ENCODE results near the gene TCF23.

Gene TCF23

DNA sequence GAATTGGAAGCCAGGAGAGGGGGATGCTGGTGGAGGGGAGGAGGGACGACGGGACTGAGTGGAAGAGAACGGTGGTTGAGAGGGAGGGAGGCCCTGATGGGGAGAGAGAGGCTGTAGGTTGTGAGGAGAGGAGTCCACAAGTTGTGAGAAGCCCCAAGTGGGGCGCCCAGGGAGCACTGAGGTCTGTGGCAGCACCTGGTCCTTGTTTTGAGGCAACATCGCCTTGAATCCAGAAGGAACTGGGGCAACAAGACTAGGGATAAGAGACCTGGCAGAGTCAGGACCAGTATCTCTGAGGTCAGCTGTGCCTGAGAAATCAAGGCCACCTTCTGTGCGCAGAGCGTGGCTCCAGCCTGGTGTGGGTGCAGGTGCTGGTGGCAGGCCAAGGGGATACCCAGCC, 10.7 kb upstream of the TCF23 start:
- no peaks in the 10 kb centered on the region for H3K36me3 ChIP-seq (ENCODE audit: control insufficient read depth in 1 of 2, insufficient read depth in 2 of 2, low read length in 2 of 2)
- H3K9me3 ChIP-seq (ENCODE audit: control insufficient read depth in 1 of 2, low read length in 2 of 2) = no peaks in the 10 kb centered on the region
- H3K27me3 ChIP-seq (ENCODE audit: control insufficient read depth in 1 of 2, insufficient read depth in 2 of 2, low read length in 2 of 2) = no peaks in the 10 kb centered on the region
- H3K4me1 ChIP-seq (ENCODE audit: control insufficient read depth in 1 of 2, insufficient read depth in 2 of 2, low read length in 2 of 2) = peaks cover 7% of the 10 kb centered on the region in 2 donors
- H3K9ac ChIP-seq (ENCODE audit: low read depth in 1 of 2, low read length in 2 of 2) = no peak overlapping the region
- H3K4me3 ChIP-seq (ENCODE audit: low read depth in 1 of 2, low read length in 2 of 2) = no peak overlapping the region
- H3K27ac ChIP-seq (ENCODE audit: low read depth, low read length) = no peak overlapping the region

DNA sequence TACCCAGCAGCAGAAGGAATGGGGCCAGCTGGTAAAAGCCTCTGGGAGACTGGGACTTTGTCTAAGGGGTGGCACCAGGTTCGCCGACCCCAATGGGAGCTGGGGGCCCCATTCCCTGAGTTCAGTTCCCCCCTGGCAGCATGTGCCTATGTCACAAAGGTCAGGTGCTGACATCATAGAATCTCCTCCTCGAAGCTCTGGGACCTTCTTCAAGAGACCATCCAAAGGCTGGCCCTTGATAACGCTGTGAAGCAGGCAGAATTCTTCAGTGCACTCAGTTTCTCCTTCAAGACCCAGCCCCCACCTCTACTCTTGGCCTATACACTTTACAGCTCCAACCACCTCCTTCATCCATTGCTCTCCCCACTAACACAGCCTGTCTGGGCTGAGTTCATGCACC, 9.5 kb upstream of the TCF23 start, which contains the start of gene PRR30:
TSS of gene PRR30 (minus strand) at position 101 of the 400 bp plus-strand sequence. CDS start 1,081 bp downstream, outside the sequence.
- Histone ChIP-seq H3K4me3 (ENCODE audit: low read depth in 1 of 2, low read length in 2 of 2) (no peak within 1 kb of the TSS), H3K36me3 (ENCODE audit: control insufficient read depth in 1 of 2, insufficient read depth in 2 of 2, low read length in 2 of 2) (no peaks in the 10 kb centered on the region), H3K9ac (ENCODE audit: low read depth in 1 of 2, low read length in 2 of 2) (no peak within 1 kb of the TSS), H3K9me3 (ENCODE audit: control insufficient read depth in 1 of 2, low read length in 2 of 2) (no peaks in the 10 kb centered on the region), H3K4me1 (ENCODE audit: control insufficient read depth in 1 of 2, insufficient read depth in 2 of 2, low read length in 2 of 2) (no peaks in the 10 kb centered on the region), H3K27ac (ENCODE audit: low read depth, low read length) (no peak within 1 kb of the TSS), H3K27me3 (ENCODE audit: control insufficient read depth in 1 of 2, insufficient read depth in 2 of 2, low read length in 2 of 2) (no peaks in the 10 kb centered on the region)

DNA sequence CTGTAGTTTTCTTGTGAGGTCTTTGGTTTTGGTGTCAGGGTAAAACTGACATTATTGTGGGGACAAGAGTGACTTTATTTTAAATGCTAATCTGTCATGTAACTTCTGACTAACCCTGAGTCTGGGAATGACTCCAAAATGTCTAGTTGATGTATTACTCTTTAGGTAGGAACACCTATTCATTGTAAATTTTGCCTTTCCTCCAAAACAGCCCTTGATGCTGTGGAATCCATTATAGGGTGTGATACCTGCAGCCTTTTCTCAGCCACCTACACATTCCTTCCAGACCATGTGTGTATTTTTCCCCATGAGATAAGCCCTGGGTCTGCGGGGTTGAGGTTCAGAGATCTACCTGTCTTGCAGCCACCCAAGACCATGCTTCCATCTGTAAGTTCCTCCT, 5.5 kb upstream of the TCF23 start:
- Histone ChIP-seq H3K4me1 (ENCODE audit: control insufficient read depth in 1 of 2, insufficient read depth in 2 of 2, low read length in 2 of 2) (no peaks in the 10 kb centered on the region), H3K4me3 (ENCODE audit: low read depth in 1 of 2, low read length in 2 of 2) (no peak overlapping the region), H3K27me3 (ENCODE audit: control insufficient read depth in 1 of 2, insufficient read depth in 2 of 2, low read length in 2 of 2) (no peaks in the 10 kb centered on the region), H3K36me3 (ENCODE audit: control insufficient read depth in 1 of 2, insufficient read depth in 2 of 2, low read length in 2 of 2) (no peaks in the 10 kb centered on the region), H3K9me3 (ENCODE audit: control insufficient read depth in 1 of 2, low read length in 2 of 2) (no peaks in the 10 kb centered on the region), H3K9ac (ENCODE audit: low read depth in 1 of 2, low read length in 2 of 2) (no peak overlapping the region), H3K27ac (ENCODE audit: low read depth, low read length) (no peak overlapping the region)

DNA sequence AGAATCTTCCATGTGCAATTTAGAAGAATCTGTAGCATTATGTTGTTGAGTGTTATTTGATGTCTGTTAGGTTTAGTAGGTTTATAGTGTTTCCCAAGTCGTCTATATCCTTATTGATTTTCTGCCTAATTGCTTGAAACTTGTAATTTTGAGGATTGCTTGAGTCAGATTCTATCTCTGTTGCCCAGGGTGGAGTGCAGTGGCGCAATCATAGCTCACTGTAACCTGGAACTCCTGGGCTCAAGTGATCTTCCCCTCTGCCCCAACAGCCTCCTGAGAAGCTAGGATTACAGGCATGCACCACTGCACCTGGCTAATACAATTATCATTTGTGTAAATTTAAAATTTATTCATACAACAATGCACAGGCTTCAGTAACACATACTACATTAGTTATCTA, 3.1 kb upstream of the TCF23 start:
- no peaks in the 10 kb centered on the region for H3K9me3 ChIP-seq (ENCODE audit: control insufficient read depth in 1 of 2, low read length in 2 of 2)
- H3K27me3 ChIP-seq (ENCODE audit: control insufficient read depth in 1 of 2, insufficient read depth in 2 of 2, low read length in 2 of 2) = no peaks in the 10 kb centered on the region
- peaks cover 0 to 6% of the 10 kb centered on the region in 2 donors for H3K4me1 ChIP-seq (ENCODE audit: control insufficient read depth in 1 of 2, insufficient read depth in 2 of 2, low read length in 2 of 2)
- H3K9ac ChIP-seq (ENCODE audit: low read depth in 1 of 2, low read length in 2 of 2) = no peak overlapping the region
- no peaks in the 10 kb centered on the region for H3K36me3 ChIP-seq (ENCODE audit: control insufficient read depth in 1 of 2, insufficient read depth in 2 of 2, low read length in 2 of 2)
- no peak overlapping the region for H3K27ac ChIP-seq (ENCODE audit: low read depth, low read length)
- no peak overlapping the region for H3K4me3 ChIP-seq (ENCODE audit: low read depth in 1 of 2, low read length in 2 of 2)

DNA sequence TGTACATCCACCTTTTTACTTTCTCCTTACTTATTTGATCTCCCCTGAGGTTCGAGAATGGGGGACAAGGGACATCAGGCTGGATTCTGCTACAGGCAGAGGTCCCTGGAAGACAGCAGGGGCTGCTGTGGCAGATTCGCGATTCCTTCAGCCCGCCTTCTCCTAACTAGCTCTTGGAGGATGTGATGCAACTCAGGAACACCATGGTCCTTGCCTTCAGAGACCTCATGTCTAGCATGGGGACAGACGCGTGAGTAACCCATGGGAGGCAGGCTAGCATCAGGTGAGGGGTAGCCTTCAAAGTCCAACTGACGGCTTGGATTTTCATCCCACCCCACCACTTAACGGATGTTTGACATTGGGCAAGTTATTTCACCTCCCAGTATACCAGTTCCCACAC, 869 bp upstream of the TCF23 start:
- no peaks in the 10 kb centered on the region for H3K9me3 ChIP-seq (ENCODE audit: control insufficient read depth in 1 of 2, low read length in 2 of 2)
- H3K4me3 ChIP-seq (ENCODE audit: low read depth in 1 of 2, low read length in 2 of 2) = no peak overlapping the region
- peaks cover 2 to 6% of the 10 kb centered on the region in 2 donors for H3K4me1 ChIP-seq (ENCODE audit: control insufficient read depth in 1 of 2, insufficient read depth in 2 of 2, low read length in 2 of 2)
- no peaks in the 10 kb centered on the region for H3K27me3 ChIP-seq (ENCODE audit: control insufficient read depth in 1 of 2, insufficient read depth in 2 of 2, low read length in 2 of 2)
- no peaks in the 10 kb centered on the region for H3K36me3 ChIP-seq (ENCODE audit: control insufficient read depth in 1 of 2, insufficient read depth in 2 of 2, low read length in 2 of 2)
- no peak overlapping the region for H3K27ac ChIP-seq (ENCODE audit: low read depth, low read length)
- H3K9ac ChIP-seq (ENCODE audit: low read depth in 1 of 2, low read length in 2 of 2) = no peak overlapping the region

DNA sequence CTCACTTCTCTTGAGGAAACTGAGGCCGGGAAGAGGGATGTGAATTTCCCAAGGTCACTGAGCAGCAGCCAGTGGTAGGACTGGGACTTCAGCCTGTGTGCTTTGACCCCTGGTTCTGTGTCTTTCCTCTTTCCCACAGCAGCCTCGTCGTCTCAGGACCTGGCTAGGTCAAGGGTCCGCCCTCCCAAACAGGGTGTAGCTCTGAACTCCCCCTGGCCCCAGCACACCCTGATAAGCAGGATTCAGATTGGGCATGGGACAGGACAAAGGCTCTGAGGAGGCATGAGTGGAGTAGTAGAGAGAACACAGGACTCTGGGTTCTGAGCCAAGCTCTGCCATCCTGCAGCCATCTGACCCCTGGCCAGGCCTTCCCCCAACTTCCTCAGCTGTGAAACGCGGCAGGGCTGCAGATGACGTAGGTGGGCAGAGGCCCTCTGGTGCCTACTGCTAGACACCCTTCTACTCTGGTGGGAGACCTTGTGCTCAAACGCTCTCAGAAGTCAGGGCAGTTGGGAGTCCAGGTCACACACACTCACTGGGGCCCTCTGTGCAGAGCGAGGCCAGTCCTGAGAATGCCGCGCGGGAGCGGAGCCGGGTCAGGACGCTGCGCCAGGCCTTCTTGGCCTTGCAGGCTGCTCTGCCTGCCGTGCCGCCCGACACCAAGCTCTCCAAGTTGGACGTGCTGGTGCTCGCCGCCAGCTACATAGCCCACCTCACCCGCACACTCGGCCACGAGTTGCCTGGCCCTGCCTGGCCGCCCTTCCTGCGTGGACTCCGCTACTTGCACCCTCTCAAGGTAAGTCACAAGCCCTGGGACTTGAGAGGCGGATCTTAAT, 984 bp downstream of the TCF23 start:
- no peak overlapping the region for H3K9ac ChIP-seq (ENCODE audit: low read depth in 1 of 2, low read length in 2 of 2)
- no peak overlapping the region for H3K4me3 ChIP-seq (ENCODE audit: low read depth in 1 of 2, low read length in 2 of 2)
- H3K4me1 ChIP-seq (ENCODE audit: control insufficient read depth in 1 of 2, insufficient read depth in 2 of 2, low read length in 2 of 2) = peaks cover 5 to 6% of the 10 kb centered on the region in 2 donors
- no peaks in the 10 kb centered on the region for H3K27me3 ChIP-seq (ENCODE audit: control insufficient read depth in 1 of 2, insufficient read depth in 2 of 2, low read length in 2 of 2)
- H3K36me3 ChIP-seq (ENCODE audit: control insufficient read depth in 1 of 2, insufficient read depth in 2 of 2, low read length in 2 of 2) = no peaks in the 10 kb centered on the region
- H3K9me3 ChIP-seq (ENCODE audit: control insufficient read depth in 1 of 2, low read length in 2 of 2) = no peaks in the 10 kb centered on the region
- H3K27ac ChIP-seq (ENCODE audit: low read depth, low read length) = no peak overlapping the region

DNA sequence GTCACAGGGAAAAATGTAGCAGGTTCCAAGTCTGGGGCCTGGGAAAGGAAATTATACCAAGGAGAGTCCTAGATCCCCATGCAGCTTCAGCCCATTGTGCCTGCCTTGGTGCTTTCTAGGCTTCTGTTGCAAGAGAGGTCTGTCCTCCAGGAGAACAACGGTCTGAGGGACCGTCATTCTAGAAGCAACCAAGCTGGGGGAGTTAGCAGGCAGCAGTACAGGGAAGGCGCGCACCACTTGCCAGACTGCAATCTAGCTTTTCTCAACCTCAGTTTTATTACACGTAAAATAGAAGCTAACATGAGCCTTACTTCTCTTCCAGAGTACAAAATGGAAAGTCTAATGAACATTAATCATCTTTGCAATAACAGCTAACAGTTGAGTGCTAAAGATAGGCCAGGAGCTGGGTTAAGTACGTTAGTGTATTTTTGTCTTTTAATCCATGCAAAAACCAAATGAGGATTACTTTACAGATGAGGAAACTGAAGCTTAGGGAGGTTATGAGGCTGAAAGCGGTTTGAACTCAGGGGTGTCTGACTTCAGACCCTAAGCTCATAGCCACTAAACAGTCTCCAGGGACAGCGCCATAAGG, 1.9 kb downstream of the TCF23 start:
- Histone ChIP-seq H3K4me3 (ENCODE audit: low read depth in 1 of 2, low read length in 2 of 2) (no peak overlapping the region), H3K27me3 (ENCODE audit: control insufficient read depth in 1 of 2, insufficient read depth in 2 of 2, low read length in 2 of 2) (no peaks in the 10 kb centered on the region), H3K36me3 (ENCODE audit: control insufficient read depth in 1 of 2, insufficient read depth in 2 of 2, low read length in 2 of 2) (no peaks in the 10 kb centered on the region), H3K9ac (ENCODE audit: low read depth in 1 of 2, low read length in 2 of 2) (no peak overlapping the region), H3K4me1 (ENCODE audit: control insufficient read depth in 1 of 2, insufficient read depth in 2 of 2, low read length in 2 of 2) (peaks cover 5 to 6% of the 10 kb centered on the region in 2 donors), H3K27ac (ENCODE audit: low read depth, low read length) (no peak overlapping the region), H3K9me3 (ENCODE audit: control insufficient read depth in 1 of 2, low read length in 2 of 2) (no peaks in the 10 kb centered on the region)

DNA sequence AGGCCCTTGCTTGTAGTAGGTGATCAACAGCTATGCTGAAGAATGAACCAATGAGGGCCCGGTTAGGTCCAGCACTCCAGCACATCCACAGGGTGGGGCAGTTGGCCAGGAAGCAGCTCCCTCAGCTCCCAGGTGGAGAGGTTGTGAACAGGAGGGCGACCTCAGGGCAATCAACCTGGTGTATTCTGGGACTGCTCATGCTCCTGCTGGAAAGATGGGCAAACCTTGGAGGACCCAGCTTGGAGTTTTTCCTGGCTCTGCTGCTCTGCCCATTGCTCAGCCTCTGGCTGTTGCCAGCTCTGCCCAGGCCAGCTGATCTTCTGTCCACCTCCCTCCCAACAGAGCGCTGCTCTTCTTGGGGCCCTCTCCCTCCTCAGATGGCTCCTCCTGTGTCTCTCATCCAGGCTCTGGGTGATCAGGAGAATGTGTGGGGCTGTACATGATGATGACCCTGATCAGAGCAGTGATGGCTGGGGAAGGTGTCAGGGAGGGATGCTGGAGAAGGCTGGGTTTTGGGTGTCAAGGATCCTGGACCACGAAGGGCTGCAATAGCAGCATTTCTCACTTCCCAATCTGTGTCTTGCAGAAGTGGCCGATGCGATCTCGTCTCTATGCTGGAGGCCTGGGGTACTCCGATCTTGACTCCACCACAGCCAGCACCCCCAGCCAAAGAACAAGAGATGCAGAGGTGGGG, 3.4 kb downstream of the TCF23 start:
- Histone ChIP-seq H3K27me3 (ENCODE audit: control insufficient read depth in 1 of 2, insufficient read depth in 2 of 2, low read length in 2 of 2) (no peaks in the 10 kb centered on the region), H3K9me3 (ENCODE audit: control insufficient read depth in 1 of 2, low read length in 2 of 2) (no peaks in the 10 kb centered on the region)

DNA sequence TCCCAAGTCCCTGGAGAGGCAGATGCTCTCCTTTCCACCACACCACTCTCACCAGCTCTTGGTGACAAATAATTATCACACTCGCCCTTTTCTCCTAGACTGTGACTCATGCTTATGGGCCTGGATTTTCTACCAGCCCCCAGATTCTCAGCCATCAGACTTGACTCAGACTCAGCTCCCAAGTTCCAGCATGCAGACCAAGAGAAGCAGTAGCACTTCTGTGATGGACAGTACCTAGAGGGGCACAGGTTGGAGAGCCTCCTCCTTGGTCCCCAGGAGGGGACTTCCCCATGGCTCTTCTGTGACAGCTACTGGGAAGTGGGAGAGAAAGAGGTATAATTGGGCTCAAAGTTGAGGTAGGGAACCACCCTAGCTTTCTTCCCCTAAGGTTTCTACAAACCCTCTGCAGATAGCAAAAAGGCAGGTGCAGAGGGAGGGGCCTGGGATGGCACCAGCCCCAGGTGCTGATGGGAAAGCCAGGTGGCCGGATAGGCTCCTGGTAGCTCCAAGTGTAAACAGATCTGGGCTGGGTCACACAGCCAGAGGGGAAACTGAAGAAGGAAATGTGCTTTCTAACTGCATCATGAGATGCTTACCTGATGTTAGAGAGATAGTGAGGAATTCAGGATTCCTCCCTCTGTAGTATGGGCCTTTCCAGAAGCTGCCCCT, 4.1 kb downstream of the TCF23 start:
- H3K9me3 ChIP-seq (ENCODE audit: control insufficient read depth in 1 of 2, low read length in 2 of 2) = no peaks in the 10 kb centered on the region
- no peak overlapping the region for H3K9ac ChIP-seq (ENCODE audit: low read depth in 1 of 2, low read length in 2 of 2)
- H3K4me1 ChIP-seq (ENCODE audit: control insufficient read depth in 1 of 2, insufficient read depth in 2 of 2, low read length in 2 of 2) = peaks cover 5 to 6% of the 10 kb centered on the region in 2 donors
- no peaks in the 10 kb centered on the region for H3K36me3 ChIP-seq (ENCODE audit: control insufficient read depth in 1 of 2, insufficient read depth in 2 of 2, low read length in 2 of 2)
- no peak overlapping the region for H3K27ac ChIP-seq (ENCODE audit: low read depth, low read length)
- no peaks in the 10 kb centered on the region for H3K27me3 ChIP-seq (ENCODE audit: control insufficient read depth in 1 of 2, insufficient read depth in 2 of 2, low read length in 2 of 2)
- no peak overlapping the region for H3K4me3 ChIP-seq (ENCODE audit: low read depth in 1 of 2, low read length in 2 of 2)

More for the DNA sequence above, 3.4 kb downstream of the TCF23 start:
- Histone ChIP-seq H3K9ac (ENCODE audit: low read depth in 1 of 2, low read length in 2 of 2) (no peak overlapping the region), H3K4me1 (ENCODE audit: control insufficient read depth in 1 of 2, insufficient read depth in 2 of 2, low read length in 2 of 2) (peaks cover 5 to 6% of the 10 kb centered on the region in 2 donors), H3K36me3 (ENCODE audit: control insufficient read depth in 1 of 2, insufficient read depth in 2 of 2, low read length in 2 of 2) (no peaks in the 10 kb centered on the region), H3K27ac (ENCODE audit: low read depth, low read length) (no peak overlapping the region), H3K4me3 (ENCODE audit: low read depth in 1 of 2, low read length in 2 of 2) (no peak overlapping the region)

DNA sequence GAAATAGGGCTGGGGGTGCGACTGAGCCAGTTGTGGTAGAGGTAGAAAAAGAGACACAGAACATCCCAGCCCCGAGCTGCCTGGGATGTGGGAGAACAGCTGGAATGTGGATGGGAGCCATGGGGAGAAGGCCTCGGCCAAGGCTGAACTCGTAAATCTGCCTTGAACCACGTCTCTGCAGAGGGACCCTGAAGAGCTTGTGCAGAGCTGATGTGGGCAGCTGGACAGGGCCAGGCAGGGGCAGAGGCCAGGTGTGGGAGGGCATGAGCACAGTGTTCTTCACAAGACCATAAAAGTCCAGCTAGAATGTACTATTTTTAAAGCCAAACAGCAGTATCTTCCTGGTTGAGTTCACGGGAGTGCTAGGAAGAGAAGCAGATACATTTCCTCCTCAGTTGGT, 5.7 kb downstream of the TCF23 start:
- H3K4me1 ChIP-seq (ENCODE audit: control insufficient read depth in 1 of 2, insufficient read depth in 2 of 2, low read length in 2 of 2) = peaks cover 5 to 6% of the 10 kb centered on the region in 2 donors
- no peaks in the 10 kb centered on the region for H3K9me3 ChIP-seq (ENCODE audit: control insufficient read depth in 1 of 2, low read length in 2 of 2)
- H3K27ac ChIP-seq (ENCODE audit: low read depth, low read length) = no peak overlapping the region
- H3K9ac ChIP-seq (ENCODE audit: low read depth in 1 of 2, low read length in 2 of 2) = no peak overlapping the region
- no peak overlapping the region for H3K4me3 ChIP-seq (ENCODE audit: low read depth in 1 of 2, low read length in 2 of 2)
- no peaks in the 10 kb centered on the region for H3K36me3 ChIP-seq (ENCODE audit: control insufficient read depth in 1 of 2, insufficient read depth in 2 of 2, low read length in 2 of 2)
- H3K27me3 ChIP-seq (ENCODE audit: control insufficient read depth in 1 of 2, insufficient read depth in 2 of 2, low read length in 2 of 2) = no peaks in the 10 kb centered on the region

Measured in duodenal mucosa (tissue), 2 donors.